Measurements from ENCODE around the gene TEP1.

The TEP1 gene

GRCh38 chr14:20428010-20428365 is 14.7 kb upstream of the TEP1 start:
- TF ChIP-seq TAF1 (IDR thresholded peaks at IDR 0.05; ENCODE audit: borderline replicate concordance, insufficient read depth, low read length) (no peak), REST (IDR thresholded peaks at IDR 0.05; ENCODE audit: insufficient read depth in 1 of 2, low read depth in 2 of 2, low read length in 2 of 2) (no peak), SIN3A (IDR thresholded peaks at IDR 0.05; ENCODE audit: borderline replicate concordance, insufficient read depth, low read length) (no peak), FOXP2 (optimal IDR thresholded peaks at IDR 0.05; ENCODE audit: borderline replicate concordance, extremely low read depth, extremely low read length, insufficient read depth) (no peak), POLR2AphosphoS5 (IDR thresholded peaks at IDR 0.05; ENCODE audit: low read depth, low read length) (no peak)

GRCh38 chr14:20427231-20428009 is 14.1 kb upstream of the TEP1 start:
- no peak for TF ChIP-seq POLR2AphosphoS5 (IDR thresholded peaks at IDR 0.05; ENCODE audit: low read depth, low read length)
- TF ChIP-seq SIN3A (IDR thresholded peaks at IDR 0.05; ENCODE audit: borderline replicate concordance, insufficient read depth, low read length), result no peak
- no peak for TF ChIP-seq REST (IDR thresholded peaks at IDR 0.05; ENCODE audit: insufficient read depth in 1 of 2, low read depth in 2 of 2, low read length in 2 of 2)
- no peak for TF ChIP-seq FOXP2 (optimal IDR thresholded peaks at IDR 0.05; ENCODE audit: borderline replicate concordance, extremely low read depth, extremely low read length, insufficient read depth)
- no peak for TF ChIP-seq TAF1 (IDR thresholded peaks at IDR 0.05; ENCODE audit: borderline replicate concordance, insufficient read depth, low read length)

- TF ChIP-seq SIN3A (IDR thresholded peaks at IDR 0.05; ENCODE audit: borderline replicate concordance, insufficient read depth, low read length) (no peak), TAF1 (IDR thresholded peaks at IDR 0.05; ENCODE audit: borderline replicate concordance, insufficient read depth, low read length) (no peak), FOXP2 (optimal IDR thresholded peaks at IDR 0.05; ENCODE audit: borderline replicate concordance, extremely low read depth, extremely low read length, insufficient read depth) (no peak), REST (IDR thresholded peaks at IDR 0.05; ENCODE audit: insufficient read depth in 1 of 2, low read depth in 2 of 2, low read length in 2 of 2) (no peak), POLR2AphosphoS5 (IDR thresholded peaks at IDR 0.05; ENCODE audit: low read depth, low read length) (no peak)
Measured at GRCh38 chr14:20424851-20425250, 11.6 kb upstream of the TEP1 start.

- no peak for TF ChIP-seq FOXP2 (optimal IDR thresholded peaks at IDR 0.05; ENCODE audit: borderline replicate concordance, extremely low read depth, extremely low read length, insufficient read depth)
- TF ChIP-seq SIN3A (IDR thresholded peaks at IDR 0.05; ENCODE audit: borderline replicate concordance, insufficient read depth, low read length), result no peak
- no peak for TF ChIP-seq REST (IDR thresholded peaks at IDR 0.05; ENCODE audit: insufficient read depth in 1 of 2, low read depth in 2 of 2, low read length in 2 of 2)
- TF ChIP-seq POLR2AphosphoS5 (IDR thresholded peaks at IDR 0.05; ENCODE audit: low read depth, low read length), result no peak
- TF ChIP-seq TAF1 (IDR thresholded peaks at IDR 0.05; ENCODE audit: borderline replicate concordance, insufficient read depth, low read length), result no peak
Measured at GRCh38 chr14:20422886-20423285, 9.6 kb upstream of the TEP1 start.

All from PFSK-1 (cell line).